ENCODE data around the gene METTL25B.

- TF ChIP-seq CTCF (conservative IDR thresholded peaks at IDR 0.05; ENCODE audit: low read depth in 2 of 2) (0 out of 4 replicates have a peak, but pooled peaks of 1 of the 2 experiments have one; percentile 20), STAT1 (IDR thresholded peaks at IDR 0.05; ENCODE audit: unreplicated experiment) (no peak), POLR2AphosphoS5 (IDR thresholded peaks at IDR 0.05; ENCODE audit: low read depth) (no peak), EZH2 (IDR thresholded peaks at IDR 0.05; ENCODE audit: low read depth, unreplicated experiment) (no peak), REST (IDR thresholded peaks at IDR 0.05; ENCODE audit: unreplicated experiment) (no peak), EZH2phosphoT487 (IDR thresholded peaks at IDR 0.05; ENCODE audit: unreplicated experiment) (no peak)
These were observed 45.3 kb downstream of the METTL25B start for GRCh38 chr1:156773607-156774006.

All from GM23338 (cell line).